DND-41 (cell line): ENCODE measurements around the gene KCNJ6.

Source experiments
- ATAC-seq: fragments of 200-7000 bp; cut with Tn5 transposase; 3 replicates; pipeline ENCODE4 v1.9.1; 2021; ENCODE audit warnings: low read depth; ENCODE audit not compliant: insufficient read depth
- DNase-seq: peaks from one replicate; pipeline ENCODE4 v3.0.0-alpha.2; 2020
- H2AFZ ChIP-seq: 2 replicates; pipeline ENCODE4 v1.6.0; 2012; ENCODE audit warnings: low read depth, low read length
- H3K27ac ChIP-seq: 2 replicates; pipeline ENCODE4 v1.5.1; 2012; ENCODE audit warnings: low read length, inconsistent platforms
- H3K27me3 ChIP-seq: fragments of 200-600 bp; sonication (generic); 2 replicates; pipeline ENCODE4 v1.6.0; 2012; ENCODE audit warnings: low read length, mild to moderate bottlenecking, inconsistent platforms; ENCODE audit not compliant: insufficient read depth, poor library complexity
- H3K36me3 ChIP-seq: 2 replicates; pipeline ENCODE4 v1.5.1; 2012; ENCODE audit warnings: low read length, inconsistent platforms; ENCODE audit not compliant: insufficient read depth
- H3K4me1 ChIP-seq: 2 replicates; pipeline ENCODE4 v1.5.1; 2012; ENCODE audit warnings: mild to moderate bottlenecking, low read length; ENCODE audit not compliant: insufficient read depth
- H3K4me2 ChIP-seq: 2 replicates; pipeline ENCODE4 v1.6.0; 2012; ENCODE audit warnings: mild to moderate bottlenecking, moderate library complexity, low read length, inconsistent platforms; ENCODE audit not compliant: insufficient read depth
- H3K4me3 ChIP-seq, 2 experiments: fragments of 200-600 bp in 1 of 2; shearing (Covaris generic) in 1 of 2; 2 replicates each; pipeline ENCODE4 v1.5.1; 2012 to 2016; ENCODE audit warnings: inconsistent platforms in 2 of 2, low read length in 2 of 2, mild to moderate bottlenecking in 2 of 2, low read depth in 1 of 2, moderate library complexity in 1 of 2
- H3K79me2 ChIP-seq: 2 replicates; pipeline ENCODE4 v1.6.0; 2012; ENCODE audit warnings: low read length, inconsistent platforms; ENCODE audit not compliant: insufficient read depth
- H3K9ac ChIP-seq: 2 replicates; pipeline ENCODE4 v1.6.0; 2012; ENCODE audit warnings: low read depth, mild to moderate bottlenecking, inconsistent platforms, low read length, moderate library complexity
- H3K9me3 ChIP-seq: 2 replicates; pipeline ENCODE4 v1.5.1; 2012; ENCODE audit warnings: low read length, moderate library complexity, mild to moderate bottlenecking, inconsistent platforms; ENCODE audit not compliant: insufficient read depth, severe bottlenecking
- H4K20me1 ChIP-seq: 2 replicates; pipeline ENCODE4 v1.6.0; 2012; ENCODE audit warnings: low read length; ENCODE audit not compliant: insufficient read depth
- CTCF ChIP-seq: IDR thresholded peaks from 2 replicates; pipeline ENCODE4 v1.5.1; 2012; ENCODE audit warnings: borderline replicate concordance, low read length, moderate library complexity, mild to moderate bottlenecking; ENCODE audit not compliant: poor library complexity, severe bottlenecking; ENCODE audit errors: extremely low read depth
- EZH2 ChIP-seq: IDR thresholded peaks from 3 replicates; pipeline ENCODE4 v1.6.1; 2012; ENCODE audit warnings: borderline replicate concordance, low read depth, mild to moderate bottlenecking, moderate library complexity, low read length, inconsistent platforms; ENCODE audit not compliant: severe bottlenecking

The KCNJ6 gene

GRCh38 chr21:37936010-37936785, 19.9 kb upstream of the KCNJ6 start:
- Histone ChIP-seq H3K4me2 (no peak overlapping the region), H3K27me3 (no peaks in the 10 kb centered on the region), H3K9me3 (no peaks in the 10 kb centered on the region), H3K4me3 (no peak overlapping the region), H3K27ac (no peak overlapping the region), H3K79me2 (no peaks in the 10 kb centered on the region), H3K4me1 (no peaks in the 10 kb centered on the region), H3K9ac (no peak overlapping the region), H2AFZ (no peak overlapping the region), H4K20me1 (no peaks in the 10 kb centered on the region), H3K36me3 (no peaks in the 10 kb centered on the region)
- DNase-seq (no peak), ATAC-seq (no peak)
- TF ChIP-seq CTCF: no peak
- no peak for TF ChIP-seq EZH2

GRCh38 chr21:37932936-37933335, 16.7 kb upstream of the KCNJ6 start:
- Histone ChIP-seq H3K4me3 (no peak overlapping the region), H2AFZ (no peak overlapping the region), H3K9me3 (no peaks in the 10 kb centered on the region), H3K36me3 (no peaks in the 10 kb centered on the region), H3K4me2 (no peak overlapping the region), H3K4me1 (no peaks in the 10 kb centered on the region), H3K9ac (no peak overlapping the region), H3K27ac (no peak overlapping the region), H4K20me1 (no peaks in the 10 kb centered on the region), H3K79me2 (no peaks in the 10 kb centered on the region), H3K27me3 (peaks cover 2% of the 10 kb centered on the region)
- DNase-seq: no peak
- ATAC-seq: no peak
- TF ChIP-seq CTCF (no peak), EZH2 (no peak)

GRCh38 chr21:37927711-37928110, 11.5 kb upstream of the KCNJ6 start:
- no peak for DNase-seq
- Histone ChIP-seq H3K4me1 (no peaks in the 10 kb centered on the region), H3K4me2 (no peak overlapping the region), H2AFZ (no peak overlapping the region), H3K4me3 (no peak overlapping the region), H3K9ac (no peak overlapping the region), H4K20me1 (no peaks in the 10 kb centered on the region), H3K27me3 (peaks cover 2% of the 10 kb centered on the region), H3K9me3 (no peaks in the 10 kb centered on the region), H3K79me2 (no peaks in the 10 kb centered on the region), H3K36me3 (no peaks in the 10 kb centered on the region), H3K27ac (no peak overlapping the region)
- TF ChIP-seq CTCF (no peak), EZH2 (no peak)
- no peak for ATAC-seq
